RPMI8226 (cell line): ENCODE measurements around the gene MAP2K2.
"Not testable (repeated sequence)": the region's sequence is repeated elsewhere in the genome, so short reads cannot be mapped to it uniquely, and the experiment has no call there.

Experiments used
- DNase-seq: peaks from one replicate; pipeline ENCODE4 v3.0.0-alpha.2; 2015

MAP2K2 gene

DNA sequence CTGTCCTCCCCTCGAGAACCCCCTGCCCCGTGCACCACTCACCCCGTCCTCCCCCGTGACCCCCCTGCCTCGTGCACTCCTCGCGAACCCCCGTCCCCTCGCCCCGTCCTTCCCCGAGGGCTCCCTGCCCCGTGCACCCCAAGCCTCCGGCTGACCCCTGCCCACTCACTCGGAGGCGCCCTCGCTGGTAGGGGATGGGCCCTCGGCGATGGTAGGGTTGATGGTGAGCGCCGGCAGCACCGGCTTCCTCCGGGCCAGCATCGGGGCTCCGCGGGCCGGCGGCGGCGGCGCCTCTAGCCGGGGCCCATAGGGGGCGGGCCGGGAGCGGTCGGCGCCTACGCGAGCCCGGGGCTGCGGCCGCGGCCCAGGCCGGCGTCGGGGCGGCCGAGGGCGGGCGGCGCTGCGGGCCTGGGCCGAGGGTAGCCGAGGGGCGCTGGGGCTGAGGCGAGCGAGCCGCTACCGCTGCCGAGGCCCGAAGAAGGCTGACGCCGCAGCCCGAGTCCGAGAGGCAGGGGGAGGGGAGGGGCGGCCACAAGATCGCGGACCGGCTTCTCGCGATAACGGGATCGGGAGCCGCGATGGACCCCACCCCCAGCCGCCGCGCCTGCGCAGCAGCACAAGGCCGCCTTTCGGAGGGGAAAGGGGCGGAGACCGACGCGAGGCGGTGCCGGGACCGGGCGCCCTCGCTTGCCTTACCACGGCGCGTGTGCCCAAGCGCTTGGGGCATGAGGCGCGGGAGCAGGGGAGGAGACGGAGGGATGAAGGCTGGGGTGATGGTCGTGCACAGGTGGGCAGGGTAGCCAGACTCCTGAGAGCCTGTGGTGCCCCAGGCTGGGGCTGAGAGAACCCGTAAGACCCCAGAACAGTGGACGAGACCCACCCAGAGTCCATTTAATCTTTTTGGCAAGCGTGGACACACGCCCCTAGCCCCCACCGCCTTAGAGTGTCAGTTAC is at the start of gene MAP2K2:
TSS of gene MAP2K2 (minus strand) at position 508 of the 954 bp plus-strand sequence. CDS start at position 261, 247 bp downstream.
- peak; percentile 96 for DNase-seq

DNA sequence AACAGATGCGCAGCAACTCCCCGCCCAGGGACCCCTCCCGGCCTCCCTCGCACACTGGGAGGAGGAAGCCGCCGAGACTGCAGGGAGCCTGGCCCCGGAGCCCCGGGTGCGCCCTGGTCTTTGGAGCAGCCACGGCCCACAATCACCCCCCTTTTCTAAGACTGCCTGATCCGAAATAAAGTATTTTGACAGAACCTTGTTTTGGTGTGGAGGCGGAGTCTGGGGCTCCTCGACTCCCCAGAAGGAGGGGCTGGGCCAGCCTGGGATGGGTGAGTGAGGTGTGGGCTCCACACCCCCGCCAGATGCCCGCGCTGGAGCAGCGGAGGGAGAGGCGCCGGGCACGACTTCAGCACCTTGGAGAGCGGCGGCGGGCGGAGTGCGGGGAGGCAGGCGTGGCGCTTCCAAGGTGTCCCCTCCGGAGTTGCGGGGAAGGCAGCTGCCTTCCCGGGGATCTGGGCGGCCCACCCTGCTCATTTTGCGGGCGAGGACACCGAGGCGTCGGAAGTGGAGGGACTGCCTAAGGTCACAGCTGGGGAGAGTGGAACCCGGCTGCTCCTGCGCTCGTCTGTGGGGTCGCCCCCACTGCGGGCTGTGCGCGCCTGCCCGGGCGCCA is 49.0 kb upstream of the MAP2K2 start:
- peak; percentile 71 for DNase-seq

GRCh38 chr19:4171676-4172075 is 47.8 kb upstream of the MAP2K2 start:
- no peak for DNase-seq

DNA sequence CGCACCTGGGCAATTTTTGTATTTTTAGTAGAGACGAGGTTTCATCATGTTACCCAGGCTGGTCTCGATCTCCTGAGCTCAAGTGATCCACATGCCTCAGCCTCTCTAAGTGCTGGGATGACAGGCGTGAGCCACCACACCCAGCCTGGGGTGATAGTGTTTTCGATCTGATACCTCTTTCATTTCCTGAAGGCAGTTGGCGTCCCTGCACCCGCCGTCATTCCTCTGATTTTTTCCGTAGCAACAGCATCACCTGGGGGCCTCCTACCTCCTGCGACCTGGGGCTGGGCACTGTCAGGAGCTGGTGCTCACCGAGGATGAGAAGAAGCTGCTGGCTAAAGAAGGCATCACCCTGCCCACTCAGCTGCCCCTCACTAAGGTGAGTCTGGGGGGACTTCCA is 40.3 kb upstream of the MAP2K2 start:
- DNase-seq: no peak

DNA sequence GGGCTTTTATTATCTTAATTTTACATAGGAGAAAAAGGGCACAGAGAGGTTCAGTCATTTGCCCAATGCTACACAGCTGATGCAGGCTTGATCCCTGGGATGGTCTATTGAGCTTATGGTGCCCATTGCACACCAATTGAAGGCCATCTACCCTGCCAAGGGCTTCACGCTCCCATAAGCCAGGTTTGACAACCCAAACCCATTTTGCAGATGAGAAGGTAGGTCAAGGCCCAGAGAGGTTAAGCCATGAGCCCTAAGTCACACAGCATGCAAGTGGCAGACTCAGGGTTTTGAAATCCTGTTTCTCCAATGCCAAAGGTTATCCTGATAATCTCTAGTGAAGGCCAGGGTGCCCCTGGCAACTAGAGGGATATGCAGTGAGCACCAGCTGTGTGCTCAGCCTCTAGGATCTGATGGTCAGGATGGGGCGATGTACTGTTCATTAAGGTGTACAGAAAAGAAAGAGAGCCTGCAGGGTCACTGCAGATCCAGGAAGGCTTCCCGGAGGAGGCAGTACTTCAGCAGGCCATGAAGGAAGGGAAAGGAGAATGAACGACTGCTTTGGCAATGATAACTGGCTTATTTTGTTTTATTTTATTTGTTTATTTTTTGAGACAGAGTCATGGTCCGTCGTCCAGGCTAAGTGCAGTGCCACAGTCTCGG is 37.6 kb upstream of the MAP2K2 start:
- DNase-seq: no peak

- DNase-seq: not testable (repeated sequence)
Observed at GRCh38 chr19:4157971-4158370, 34.0 kb upstream of the MAP2K2 start.

DNA sequence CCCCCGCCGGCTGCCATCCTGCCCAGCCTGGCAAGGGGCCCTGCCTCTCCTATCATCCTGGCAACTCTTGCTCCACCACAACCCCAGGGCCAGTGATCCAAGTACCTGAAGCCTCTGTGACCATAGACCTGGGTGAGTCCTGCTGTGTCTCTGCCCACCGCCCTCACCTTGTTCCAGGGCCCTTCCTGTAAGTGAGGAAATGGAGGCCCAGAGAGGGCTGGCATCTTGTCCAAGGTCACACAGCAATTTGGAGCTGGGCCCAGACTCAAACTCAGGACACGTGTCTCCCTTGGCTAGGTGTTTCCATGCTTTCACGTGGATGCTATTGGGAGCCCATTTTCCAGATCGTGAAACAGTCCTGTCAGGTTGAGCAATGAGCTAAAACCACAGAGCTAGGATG is 33.2 kb upstream of the MAP2K2 start:
- no peak for DNase-seq

GRCh38 chr19:4154571-4155312 is 30.8 kb upstream of the MAP2K2 start:
- DNase-seq: no peak

GRCh38 chr19:4152241-4152998 is 28.5 kb upstream of the MAP2K2 start:
- DNase-seq: no peak

DNA sequence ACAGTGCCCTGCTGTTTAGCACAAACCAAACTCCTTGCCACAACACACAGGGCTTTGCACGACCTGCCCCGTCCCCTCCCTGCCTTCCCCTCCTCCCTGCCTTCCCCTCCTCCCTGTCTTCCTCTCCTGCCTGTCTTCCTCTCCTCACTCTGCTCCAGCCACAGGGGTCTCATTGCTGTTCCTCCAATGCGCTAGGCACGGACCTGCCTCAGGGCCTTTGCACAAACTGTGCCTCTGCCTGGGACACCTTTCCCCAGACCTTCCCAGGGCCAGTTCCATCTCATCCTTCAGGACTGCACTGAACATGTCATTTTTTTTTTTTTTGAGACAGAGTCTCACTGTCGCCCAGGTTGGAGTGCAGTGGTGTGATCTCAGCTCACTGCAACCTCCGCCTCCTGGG is 27.7 kb upstream of the MAP2K2 start:
- DNase-seq: no peak

GRCh38 chr19:4149518-4150288 is 25.8 kb upstream of the MAP2K2 start:
- DNase-seq: no peak

DNA sequence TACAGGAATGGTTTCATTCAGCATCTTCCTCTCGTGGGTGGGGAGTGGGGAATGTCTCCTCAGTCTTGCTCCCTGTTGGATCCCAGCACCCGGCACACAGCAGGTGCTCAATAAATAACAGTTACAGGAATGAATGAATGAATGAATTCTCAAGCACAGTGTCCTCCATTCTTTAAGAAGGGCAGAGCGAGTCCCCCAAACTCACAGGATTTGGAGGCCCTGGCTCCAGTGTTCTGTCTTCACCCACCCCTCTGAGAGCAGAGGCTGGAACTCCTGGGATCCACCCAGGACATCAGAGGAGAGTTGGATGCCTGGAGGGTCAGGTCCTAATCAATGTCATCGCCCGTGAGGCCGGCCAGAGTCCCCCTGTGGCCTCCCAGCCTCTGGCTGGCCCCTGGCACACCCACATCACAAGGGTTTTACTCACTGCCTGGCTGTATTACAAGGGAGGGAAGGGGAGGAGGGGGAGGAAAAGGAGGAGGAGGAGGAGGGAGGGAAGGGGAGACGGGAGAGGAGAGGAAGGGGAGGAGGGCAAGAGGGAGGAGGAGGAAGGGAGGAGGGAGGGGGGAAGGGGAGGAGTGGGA is 20.8 kb upstream of the MAP2K2 start:
- DNase-seq: no peak

- DNase-seq: not testable (repeated sequence)
Observed at GRCh38 chr19:4142916-4143315, 19.0 kb upstream of the MAP2K2 start.

DNA sequence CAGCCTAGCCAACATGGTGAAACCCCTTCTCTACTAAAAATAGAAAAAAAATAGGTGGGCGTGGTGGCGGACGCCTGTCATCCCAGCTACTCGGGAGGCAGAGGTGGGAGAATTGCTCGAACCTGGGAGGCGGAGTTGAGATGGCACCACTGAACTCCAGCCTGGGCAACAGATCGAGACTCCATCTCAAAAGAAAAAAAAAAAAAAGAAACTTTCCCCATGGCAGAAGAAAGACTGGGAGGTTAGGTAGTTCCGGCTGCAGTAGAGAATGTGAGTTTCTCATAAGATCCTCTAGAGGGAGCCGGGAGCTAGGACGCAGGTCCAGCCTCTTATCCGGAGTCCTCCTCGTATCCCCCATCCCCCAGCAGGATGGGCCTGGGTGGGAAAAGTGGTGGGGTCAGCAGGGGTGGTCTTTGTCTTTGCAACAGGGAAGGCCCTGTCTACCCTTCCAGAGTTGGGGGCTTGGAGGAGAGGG is 16.4 kb upstream of the MAP2K2 start:
- peak; percentile 66 for DNase-seq

- peak; percentile 80 for DNase-seq
Observed at GRCh38 chr19:4139614-4140236, 15.8 kb upstream of the MAP2K2 start.

GRCh38 chr19:4138445-4138844 is 14.5 kb upstream of the MAP2K2 start:
- DNase-seq: no peak

- DNase-seq: no peak
Observed at GRCh38 chr19:4136680-4137088, 12.8 kb upstream of the MAP2K2 start.

DNA sequence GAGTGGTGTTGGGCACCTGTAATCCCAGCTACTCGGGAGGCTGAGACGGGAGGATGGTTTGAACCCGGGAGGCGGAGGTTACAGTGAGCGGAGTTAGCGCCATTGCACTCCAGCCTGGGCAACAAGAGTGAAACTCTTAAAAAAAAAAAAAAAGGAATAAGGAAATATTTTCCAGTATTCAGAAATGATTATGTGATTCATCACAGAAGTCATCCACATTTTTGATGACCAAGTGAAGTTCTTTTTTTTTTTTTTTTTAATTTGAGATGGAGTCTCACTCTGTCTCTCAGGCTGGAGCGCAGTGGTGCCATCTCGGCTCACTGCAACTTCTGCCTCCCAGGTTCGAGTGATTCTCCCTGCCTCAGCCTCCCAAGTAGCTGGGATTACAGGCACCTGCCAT is 11.5 kb upstream of the MAP2K2 start:
- DNase-seq: not testable (repeated sequence)

- no peak for DNase-seq
Observed at GRCh38 chr19:4134351-4134750, 10.4 kb upstream of the MAP2K2 start.

- no peak for DNase-seq
Observed at GRCh38 chr19:4130744-4131438, 7.0 kb upstream of the MAP2K2 start.
